ENCODE results near the gene SLC17A8.

The SLC17A8 gene

GRCh38 chr12:100433701-100434100, 76.8 kb downstream of the SLC17A8 start:
- no peak for DNase-seq

- DNase-seq: no peak
Observed at GRCh38 chr12:100434177-100434576, 77.3 kb downstream of the SLC17A8 start.

GRCh38 chr12:100435957-100436356, 79.1 kb downstream of the SLC17A8 start:
- DNase-seq: no peak

- DNase-seq: no peak
Observed at GRCh38 chr12:100437038-100437841, 80.4 kb downstream of the SLC17A8 start.

GRCh38 chr12:100439797-100440196, 82.9 kb downstream of the SLC17A8 start:
- DNase-seq: no peak

- DNase-seq: no peak
Observed at GRCh38 chr12:100442403-100442802, 85.5 kb downstream of the SLC17A8 start.

- no peak for DNase-seq
Observed at GRCh38 chr12:100443434-100443833, 86.6 kb downstream of the SLC17A8 start.

- no peak for DNase-seq
Observed at GRCh38 chr12:100445081-100445481, 88.2 kb downstream of the SLC17A8 start.

- DNase-seq: no peak
Observed at GRCh38 chr12:100447381-100447780, 90.5 kb downstream of the SLC17A8 start.

- DNase-seq: no peak
Observed at GRCh38 chr12:100448656-100449055, 91.8 kb downstream of the SLC17A8 start.

GRCh38 chr12:100450735-100451134, 93.9 kb downstream of the SLC17A8 start:
- no peak for DNase-seq

GRCh38 chr12:100453951-100454350, 97.1 kb downstream of the SLC17A8 start:
- DNase-seq: no peak

- DNase-seq: no peak
Observed at GRCh38 chr12:100455896-100456295, 99.0 kb downstream of the SLC17A8 start.

- DNase-seq: no peak
Observed at GRCh38 chr12:100458191-100458590, 101.3 kb downstream of the SLC17A8 start.

GRCh38 chr12:100460702-100461101, 103.8 kb downstream of the SLC17A8 start:
- no peak for DNase-seq

GRCh38 chr12:100461330-100461973, 104.6 kb downstream of the SLC17A8 start:
- no peak for DNase-seq

- no peak for DNase-seq
Observed at GRCh38 chr12:100463661-100464060, 106.8 kb downstream of the SLC17A8 start.

- no peak for DNase-seq
Observed at GRCh38 chr12:100464529-100464928, 107.7 kb downstream of the SLC17A8 start.

GRCh38 chr12:100468126-100468525, 111.3 kb downstream of the SLC17A8 start:
- no peak for DNase-seq

Measured in stimulated activated CD4-positive, alpha-beta T cell treated with anti-CD3 and anti-CD28 coated beads, Interleukin-1b, Interleukin-23, amount 100 ng/mL, for 48 hours (primary cell).